Hematopoietic multipotent progenitor cell treated with erythropoietin and hydrocortisone succinate and interleukin-3 and kit ligand, for 8 days (in vitro differentiated cells): Measurements from ENCODE around the gene RCBTB1.

ENCODE experiments used
- DNase-seq: peaks from one replicate; pipeline ENCODE4 v3.0.0-alpha.2; 2015

Gene RCBTB1

DNA sequence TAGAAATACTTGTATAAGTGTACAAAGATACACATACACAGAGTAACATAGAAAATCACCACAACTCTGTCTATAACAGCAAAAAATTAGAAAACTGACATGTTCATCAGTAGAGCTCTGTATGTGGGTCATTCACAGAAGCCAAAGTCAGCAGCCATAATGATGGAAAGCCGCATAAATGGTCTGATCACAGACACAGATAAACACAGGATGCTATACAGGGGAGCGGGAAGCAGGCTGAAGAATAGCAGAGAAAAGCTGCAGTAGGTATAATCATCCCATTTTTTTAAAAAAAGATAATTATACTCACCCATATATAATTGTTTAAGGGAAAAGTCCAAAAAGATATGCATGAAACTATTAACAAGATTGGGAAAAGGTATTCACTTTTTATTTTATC, 31.5 kb downstream of the RCBTB1 start:
- DNase-seq = no peak

- peak; percentile 66 for DNase-seq
Observed at GRCh38 chr13:49550942-49551644, 34.3 kb downstream of the RCBTB1 start.

- no peak for DNase-seq
Observed at GRCh38 chr13:49549289-49549688, 36.1 kb downstream of the RCBTB1 start.

- DNase-seq = no peak
Observed at GRCh38 chr13:49546561-49546960, 38.8 kb downstream of the RCBTB1 start.

GRCh38 chr13:49545661-49546060, 39.7 kb downstream of the RCBTB1 start:
- no peak for DNase-seq

DNA sequence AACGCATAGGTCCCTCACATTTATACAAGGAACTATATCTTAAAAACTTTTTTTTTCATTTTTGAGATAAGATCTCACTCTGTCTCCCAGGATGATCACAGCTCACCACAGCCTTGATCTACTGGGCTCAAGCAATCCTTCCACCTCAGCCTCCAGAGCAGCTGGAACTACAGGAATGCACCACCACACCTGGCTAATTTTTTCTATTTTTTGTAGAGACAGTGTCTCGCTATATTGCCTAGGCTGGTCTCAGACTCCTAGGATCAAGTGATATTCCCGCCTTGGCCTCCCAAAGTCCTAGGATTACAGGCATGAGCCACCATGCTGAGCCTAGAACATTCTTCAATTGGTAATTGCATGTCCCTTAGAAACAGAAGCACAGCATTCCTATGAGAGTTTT, 41.7 kb downstream of the RCBTB1 start:
- no peak for DNase-seq

- DNase-seq = no peak
Observed at GRCh38 chr13:49540552-49540951, 44.8 kb downstream of the RCBTB1 start.

GRCh38 chr13:49539746-49540145, 45.6 kb downstream of the RCBTB1 start:
- no peak for DNase-seq

- DNase-seq = no peak
Observed at GRCh38 chr13:49539313-49539712, 46.0 kb downstream of the RCBTB1 start.

DNA sequence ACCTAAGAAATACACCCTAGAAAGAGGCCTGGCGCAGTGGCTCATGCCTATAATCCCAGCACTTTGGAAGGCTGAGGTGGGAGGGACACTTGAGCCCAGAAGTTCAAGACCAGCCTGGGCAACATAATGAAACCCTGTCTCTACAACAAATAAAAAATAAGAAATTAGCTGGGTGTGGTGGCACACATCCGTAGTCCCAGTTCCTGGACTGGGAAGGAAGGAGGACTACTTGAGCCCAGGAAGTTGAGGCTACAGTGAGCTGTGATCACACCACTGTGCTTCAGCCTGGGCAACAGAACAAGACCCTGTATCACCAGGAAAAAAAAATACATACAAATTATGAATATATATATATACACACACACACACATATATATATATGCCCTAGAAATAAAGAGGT, 47.0 kb downstream of the RCBTB1 start:
- DNase-seq = no peak

- no peak for DNase-seq
Observed at GRCh38 chr13:49536144-49536873, 49.0 kb downstream of the RCBTB1 start.

GRCh38 chr13:49533591-49534269, 51.6 kb downstream of the RCBTB1 start:
- peak; percentile 19 for DNase-seq

DNA sequence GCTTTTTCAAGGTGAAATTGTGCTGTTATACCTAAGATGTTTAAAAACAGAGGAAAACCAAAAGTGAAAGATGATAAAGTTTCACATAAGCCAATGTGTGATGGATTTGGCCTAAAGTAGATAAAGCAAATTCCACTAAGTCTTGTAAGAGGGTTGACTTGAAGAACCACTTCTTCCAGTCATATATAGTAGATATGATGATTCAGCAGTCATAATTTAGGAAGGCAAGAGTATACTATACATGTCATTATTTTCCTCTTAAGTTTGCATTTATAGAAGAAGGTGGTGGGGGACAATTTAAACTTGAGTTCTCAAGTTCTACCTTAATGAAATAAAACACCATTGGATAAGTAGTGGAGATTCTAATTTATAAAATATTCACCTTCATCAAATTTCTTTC, 52.3 kb downstream of the RCBTB1 start:
- no peak for DNase-seq

GRCh38 chr13:49532593-49532992, 52.8 kb downstream of the RCBTB1 start:
- no peak for DNase-seq

- DNase-seq = peak; percentile 87
Observed at GRCh38 chr13:49530457-49530856, 54.9 kb downstream of the RCBTB1 start.

GRCh38 chr13:49528161-49528560, 57.2 kb downstream of the RCBTB1 start:
- no peak for DNase-seq

- DNase-seq = peak; percentile 31
Observed at GRCh38 chr13:49527123-49527522, 58.2 kb downstream of the RCBTB1 start.

- DNase-seq = no peak
Observed at GRCh38 chr13:49524740-49525501, 60.4 kb downstream of the RCBTB1 start.

- DNase-seq = no peak
Observed at GRCh38 chr13:49521224-49521623, 64.1 kb downstream of the RCBTB1 start.

DNA sequence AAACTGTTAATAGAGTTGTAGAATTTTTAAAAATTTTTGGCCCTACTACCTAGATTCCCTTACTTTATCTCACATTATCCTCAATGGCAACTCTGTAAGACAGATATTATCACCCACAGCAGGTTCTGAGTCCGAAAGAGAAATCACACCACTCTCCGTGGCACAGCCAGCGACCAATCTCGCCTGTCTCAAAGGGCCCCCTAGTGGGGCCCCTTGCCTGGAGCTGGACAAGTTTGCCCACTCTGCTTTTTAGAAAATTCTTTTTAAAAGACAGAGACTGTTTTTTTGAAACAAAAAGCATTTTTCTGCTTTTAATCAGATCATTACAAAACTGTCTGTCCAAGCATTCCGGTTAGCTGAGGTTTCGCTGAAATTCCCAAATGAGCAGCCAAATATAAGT, 67.9 kb downstream of the RCBTB1 start:
- peak; percentile 20 for DNase-seq

DNA sequence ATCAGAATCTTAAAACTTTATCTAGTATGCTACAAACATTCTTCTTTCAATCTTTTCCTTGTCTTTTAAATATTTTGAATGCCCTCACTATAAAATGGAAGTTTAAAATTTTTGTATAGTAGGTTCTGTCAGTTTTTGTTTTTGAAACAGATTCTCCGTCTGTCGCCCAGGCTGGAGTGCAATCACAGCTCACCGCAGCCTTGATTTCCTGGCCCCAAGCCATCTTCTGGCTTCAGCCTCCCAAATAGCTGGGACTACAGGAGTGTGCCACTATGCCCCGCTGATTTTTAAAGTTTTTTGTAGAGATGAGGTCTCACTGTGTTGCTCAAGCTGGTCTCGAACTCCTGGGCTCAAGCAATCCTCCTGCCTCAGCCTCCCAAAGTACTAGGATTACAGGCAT, 68.9 kb downstream of the RCBTB1 start:
- DNase-seq = no peak

- DNase-seq = no peak
Observed at GRCh38 chr13:49512578-49512977, 72.8 kb downstream of the RCBTB1 start.

DNA sequence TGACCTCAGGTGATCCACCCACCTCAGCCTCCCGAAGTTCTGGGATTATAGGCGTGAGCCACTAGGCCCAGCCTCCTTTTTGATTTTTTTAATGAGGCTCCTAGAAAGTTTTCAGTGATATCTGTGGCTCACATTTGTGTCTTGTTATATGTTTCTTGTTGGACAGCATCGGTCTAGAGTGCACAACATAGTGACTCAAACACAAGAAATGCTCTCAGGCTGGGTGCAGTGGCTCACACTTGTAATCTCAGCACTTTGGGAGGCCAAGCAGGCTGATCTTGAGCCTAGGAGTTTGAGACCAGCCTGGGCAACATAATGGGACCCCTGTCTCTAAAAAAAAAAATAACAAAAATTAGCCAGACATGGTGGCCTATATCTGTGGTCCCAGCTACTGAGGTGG, 81.4 kb downstream of the RCBTB1 start:
- no peak for DNase-seq
